NCI-H2171 treated with DMSO at 0.1 percent for 48 hours (cell line): ENCODE results near the gene PRUNE2.

ENCODE experiments used
- DNase-seq: peaks from one replicate; lab custom pipeline; 2025; lab: John Stamatoyannopoulos, UW

PRUNE2 gene

DNA sequence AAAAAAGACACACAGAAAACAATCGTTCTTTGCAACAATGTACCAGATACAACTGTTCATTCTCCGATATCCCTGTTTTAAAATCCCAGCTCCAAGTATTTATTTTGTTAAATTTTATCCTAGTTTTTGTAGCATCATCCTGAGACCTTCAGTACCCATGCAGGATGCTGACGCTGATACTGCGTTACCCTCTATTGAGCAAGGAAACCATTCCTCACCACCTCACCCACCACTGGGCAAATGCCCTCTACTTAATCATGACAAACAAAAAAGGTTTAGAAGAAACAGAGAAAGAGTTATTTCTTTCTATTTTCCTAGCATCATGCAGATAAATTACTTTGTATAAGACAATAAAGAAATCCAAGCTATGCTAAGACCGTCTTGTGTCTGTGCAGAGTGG is 277.8 kb downstream of the PRUNE2 start:
- DNase-seq = no peak

DNA sequence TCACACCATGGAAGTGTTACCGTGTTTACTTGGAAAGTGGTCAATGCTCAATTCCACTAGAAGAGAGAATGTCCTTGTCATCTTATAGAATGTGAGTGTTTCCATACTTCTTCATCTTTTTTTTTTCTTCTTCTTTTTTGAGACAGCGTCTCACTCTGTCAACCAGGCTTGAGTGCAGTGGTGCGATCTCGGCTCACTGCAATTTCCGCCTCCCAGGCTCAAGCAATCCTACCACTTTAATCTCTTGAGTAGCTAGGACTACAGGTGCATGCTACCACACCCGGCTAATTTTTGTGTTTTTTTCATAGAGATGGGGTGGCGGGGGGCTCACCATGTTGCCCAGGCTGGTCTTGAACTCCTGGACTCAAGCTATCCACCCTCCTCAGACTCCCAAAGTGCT is 278.9 kb downstream of the PRUNE2 start:
- no peak for DNase-seq

DNA sequence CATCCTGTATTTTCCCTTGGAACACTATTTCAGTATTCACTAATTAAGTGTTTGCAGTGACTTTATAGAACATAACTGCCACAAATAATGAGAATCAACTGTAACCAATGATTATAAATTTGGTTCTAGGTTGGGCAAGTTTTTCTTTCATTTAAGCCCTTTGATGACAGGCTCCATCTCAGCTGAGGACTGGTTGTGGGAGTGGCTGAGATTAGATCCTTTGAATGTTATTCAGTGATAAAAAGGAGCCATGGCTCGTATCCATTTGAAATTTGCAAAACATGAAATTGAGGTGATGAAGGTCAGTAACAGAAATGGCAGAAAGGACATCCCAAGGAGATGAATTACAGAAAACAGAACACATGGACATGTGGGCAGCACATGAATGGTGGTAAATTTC is 279.8 kb downstream of the PRUNE2 start:
- no peak for DNase-seq

DNA sequence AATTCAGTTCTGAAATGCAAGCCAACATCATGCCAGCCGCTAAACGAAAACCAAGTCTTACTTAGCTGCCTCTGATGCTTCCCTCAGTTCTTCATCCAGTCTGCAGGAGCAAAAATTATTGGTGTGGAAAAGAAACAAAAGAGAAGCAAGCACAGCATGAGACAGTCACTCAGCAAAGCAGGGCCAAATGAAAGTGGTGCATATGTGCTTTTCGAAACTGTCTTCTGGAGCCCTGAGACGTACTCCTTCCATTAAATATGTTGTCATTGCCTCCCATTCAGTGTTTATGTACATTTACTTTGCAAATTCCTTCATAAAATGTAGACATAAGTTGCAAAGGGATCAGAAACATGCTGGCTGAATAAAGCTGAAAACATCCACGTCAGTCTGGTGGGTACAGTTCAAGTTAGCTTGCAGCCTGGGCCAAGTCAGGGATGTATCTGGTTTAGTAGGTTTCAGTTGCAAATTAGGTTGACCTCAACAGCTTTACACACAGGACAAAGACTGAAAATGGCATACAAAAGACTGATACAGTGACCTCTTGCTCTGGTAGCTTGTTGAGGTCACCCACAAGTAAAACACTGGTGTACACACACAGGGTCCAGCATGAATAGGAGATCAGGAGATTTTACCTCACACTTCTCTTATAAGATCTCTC is 281.4 kb downstream of the PRUNE2 start:
- DNase-seq = no peak

DNA sequence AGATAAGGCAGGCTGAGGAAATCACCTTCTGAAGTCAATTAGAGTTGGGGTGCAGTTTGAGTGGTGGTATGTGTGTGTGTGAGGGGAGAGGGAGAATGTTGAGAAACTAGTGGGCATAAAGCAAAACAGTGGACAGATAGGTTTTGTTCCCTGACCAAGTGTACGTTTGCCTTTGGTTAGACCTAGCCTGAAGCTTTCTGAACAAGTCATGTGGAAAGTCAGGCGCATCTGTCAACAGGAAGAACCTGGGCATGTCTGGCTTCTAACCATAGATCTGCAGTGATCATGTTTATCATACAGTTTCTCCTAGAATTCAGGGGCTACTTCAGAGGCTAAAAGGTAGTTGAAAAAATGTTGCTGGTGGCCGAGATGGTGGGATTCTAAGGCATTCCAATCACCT is 284.9 kb downstream of the PRUNE2 start:
- DNase-seq = no peak

DNA sequence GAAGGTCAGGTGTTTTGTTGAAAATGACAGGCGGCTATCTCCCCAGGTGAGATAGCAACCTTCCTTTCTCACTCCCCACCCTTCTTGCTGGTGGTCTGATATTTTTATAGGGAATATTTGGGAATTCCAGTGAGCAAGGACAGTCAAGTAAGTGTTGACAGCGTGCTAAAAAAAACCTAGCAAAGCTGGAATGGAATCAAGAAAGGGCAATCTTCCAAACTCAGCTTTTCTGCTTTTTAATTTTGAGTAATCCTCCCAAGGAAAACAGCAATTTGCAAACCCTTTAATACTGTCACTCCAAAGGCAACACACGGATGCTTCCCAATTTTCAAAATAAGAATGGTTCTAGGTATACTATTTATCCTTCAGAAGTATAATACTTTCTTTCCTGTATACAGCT is 285.3 kb downstream of the PRUNE2 start:
- no peak for DNase-seq

DNA sequence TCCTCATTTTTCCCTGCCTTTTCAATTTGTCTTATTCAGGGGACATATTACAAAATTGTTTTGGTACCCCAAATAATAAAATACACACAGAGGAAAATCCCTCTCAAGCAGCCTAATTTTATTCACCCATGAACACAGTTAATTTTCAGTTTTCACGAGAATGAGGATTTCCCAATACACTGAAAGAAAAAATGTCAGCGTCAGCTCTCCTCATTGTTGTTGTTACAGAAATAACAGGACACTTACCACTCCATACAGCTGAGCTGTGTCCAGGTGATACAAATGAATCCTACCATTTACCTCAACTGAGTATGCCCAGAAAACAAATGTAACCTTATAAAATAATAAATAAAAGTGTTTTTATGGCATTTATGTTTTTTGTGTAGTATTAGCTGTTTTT is 286.3 kb downstream of the PRUNE2 start:
- DNase-seq = no peak

DNA sequence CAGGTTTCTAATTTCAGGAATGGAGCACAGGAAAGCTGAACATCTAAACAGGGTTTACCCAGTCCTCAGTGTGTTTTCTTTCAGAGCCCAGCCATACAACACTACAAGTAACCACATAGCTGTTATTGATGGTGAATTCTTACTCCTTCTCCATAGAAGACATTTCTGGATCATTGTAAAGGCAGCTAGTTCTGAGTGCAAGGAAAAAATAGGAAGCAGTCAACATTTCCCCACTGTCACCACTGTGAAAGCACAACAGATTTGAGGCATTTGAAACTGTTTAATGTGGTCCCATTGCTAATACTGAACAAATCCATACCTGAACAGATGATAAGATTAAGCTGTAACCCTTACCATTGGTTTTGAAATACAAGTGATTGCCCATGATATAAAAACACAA is 286.7 kb downstream of the PRUNE2 start:
- DNase-seq = no peak

DNA sequence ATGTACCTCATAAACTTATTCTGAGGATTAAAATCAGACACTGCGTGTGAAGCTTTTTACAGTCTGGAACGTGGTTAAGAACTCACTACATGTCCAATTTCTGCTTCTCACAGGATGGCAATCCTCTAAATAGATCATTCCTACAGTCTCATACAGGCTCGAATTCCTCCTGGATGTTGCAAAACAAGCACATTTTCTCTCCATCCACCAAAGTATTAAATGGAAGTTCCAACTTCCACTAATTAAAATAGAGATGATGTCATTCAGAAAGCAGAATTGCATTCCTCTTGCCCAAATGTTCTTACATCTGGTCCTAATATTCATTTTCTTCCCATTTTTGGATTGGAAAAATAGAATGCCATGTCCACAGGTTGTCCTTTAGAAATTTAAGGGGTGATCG is 287.2 kb downstream of the PRUNE2 start:
- DNase-seq = no peak

DNA sequence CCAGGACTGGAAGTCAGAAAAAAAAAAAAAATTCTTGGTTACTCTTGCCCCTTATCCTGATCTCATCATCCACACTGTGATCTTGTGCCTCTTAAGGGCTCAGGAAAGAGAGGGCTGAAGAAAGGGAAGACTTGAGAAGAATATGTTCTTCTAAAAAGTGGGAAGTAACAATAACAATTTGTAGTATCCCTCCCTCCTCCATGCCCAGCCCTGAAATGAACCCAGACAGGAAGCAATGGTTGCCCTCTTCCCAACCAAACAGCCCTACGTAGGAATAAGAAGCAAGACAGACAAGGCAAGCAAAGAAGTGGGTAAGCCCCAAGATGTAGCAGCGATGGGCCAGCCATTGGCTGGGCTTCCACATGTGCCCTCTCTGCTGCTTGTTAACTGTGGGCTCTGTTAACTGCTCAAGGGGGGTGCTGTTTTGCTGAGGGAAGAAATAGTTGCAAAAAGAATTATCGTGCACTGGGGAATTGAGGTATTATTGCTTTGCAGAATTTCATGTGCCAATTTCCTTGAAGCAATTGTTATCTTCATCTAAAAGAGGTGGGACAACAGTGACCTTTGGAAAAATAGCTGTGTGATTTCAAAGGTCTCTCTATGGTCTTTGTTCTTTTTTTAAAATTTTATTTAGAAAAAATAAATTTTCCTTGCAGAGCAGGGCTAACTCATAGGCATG is 288.3 kb downstream of the PRUNE2 start:
- no peak for DNase-seq

DNA sequence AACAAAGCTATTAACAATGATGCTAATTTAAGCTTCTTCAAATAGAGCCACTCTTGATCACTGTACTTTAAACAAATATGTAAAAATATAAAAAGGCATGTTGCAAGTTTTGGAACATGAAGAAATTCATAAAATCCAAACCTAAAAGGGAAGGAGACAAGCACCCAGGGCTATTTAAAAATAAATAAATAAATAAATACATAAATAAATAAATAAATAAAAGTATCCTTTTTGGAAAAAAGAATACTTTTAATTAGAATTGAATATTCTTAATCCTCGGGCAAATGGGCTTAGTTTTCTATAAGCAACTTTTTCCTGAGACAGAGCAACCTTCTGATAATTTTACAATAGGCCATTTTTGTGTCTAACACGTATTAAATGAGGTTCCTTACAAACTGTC is 289.1 kb downstream of the PRUNE2 start:
- DNase-seq = no peak

DNA sequence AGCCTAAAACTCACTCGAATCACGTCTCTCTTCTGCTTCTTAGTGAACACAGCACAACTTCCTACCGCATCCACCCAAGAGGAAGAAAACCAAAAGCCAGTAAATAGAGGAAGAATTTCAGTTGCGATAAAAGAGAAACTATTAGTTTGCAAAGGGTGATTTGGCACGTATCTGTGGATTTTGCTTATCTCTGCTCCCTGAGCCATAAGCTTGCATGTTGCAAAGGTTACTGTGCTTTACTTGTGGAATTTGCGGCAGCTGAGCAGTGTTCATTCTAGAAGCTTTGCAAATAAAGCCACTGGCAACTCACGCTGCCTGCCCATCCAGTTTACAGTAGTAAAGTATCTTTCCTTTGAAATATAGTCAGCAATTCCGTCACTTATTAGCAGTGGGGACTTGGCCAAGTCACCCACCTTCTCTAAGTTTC is 290.7 kb downstream of the PRUNE2 start:
- DNase-seq = no peak

DNA sequence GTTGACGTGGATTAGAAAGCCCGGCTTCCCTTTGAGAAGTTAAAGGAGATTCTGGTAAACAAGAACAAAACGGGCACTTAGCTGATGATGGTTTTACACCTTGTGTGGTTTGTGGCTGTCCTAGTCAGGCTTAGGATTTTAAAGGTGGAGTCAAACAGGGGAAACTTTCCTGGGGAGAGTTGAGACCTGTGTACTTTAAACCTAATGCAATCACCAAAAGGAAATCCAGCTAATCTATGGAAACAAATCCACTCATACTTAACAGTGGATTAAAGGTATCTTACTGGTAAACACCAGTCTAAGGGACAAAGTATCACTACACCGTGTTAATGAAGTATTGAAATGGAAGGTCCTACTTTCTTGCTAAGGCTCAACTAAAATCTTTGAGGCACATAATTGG is 291.9 kb downstream of the PRUNE2 start:
- no peak for DNase-seq

DNA sequence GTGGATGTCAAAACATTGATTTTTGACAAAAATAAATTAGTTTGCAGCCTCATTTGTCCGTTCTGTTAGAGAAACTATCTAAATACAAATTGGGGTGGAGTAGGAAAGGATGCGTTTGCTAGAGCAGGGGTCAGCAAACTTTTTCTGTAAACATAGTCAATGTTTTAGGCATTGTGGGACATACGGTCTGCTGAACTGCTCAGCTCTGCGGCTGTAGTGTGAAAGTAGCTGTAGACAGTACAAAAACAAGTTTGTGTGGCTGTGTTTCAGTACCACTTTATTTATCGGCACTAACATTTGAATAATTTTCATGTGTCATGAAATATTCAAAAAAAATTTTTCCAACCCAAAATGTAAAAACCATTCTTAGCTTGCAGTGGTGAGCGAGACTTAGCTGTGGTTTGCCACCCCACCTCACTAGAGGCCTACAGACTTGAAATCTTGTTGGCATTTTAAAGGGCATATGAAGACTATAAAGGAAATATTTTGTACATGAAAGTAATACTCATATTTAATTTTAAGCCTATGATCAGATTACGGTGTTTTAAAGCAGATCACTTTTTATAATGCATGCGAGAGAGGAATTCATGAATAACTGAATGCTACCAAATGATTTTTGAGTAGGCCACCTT is 292.6 kb downstream of the PRUNE2 start:
- no peak for DNase-seq

DNA sequence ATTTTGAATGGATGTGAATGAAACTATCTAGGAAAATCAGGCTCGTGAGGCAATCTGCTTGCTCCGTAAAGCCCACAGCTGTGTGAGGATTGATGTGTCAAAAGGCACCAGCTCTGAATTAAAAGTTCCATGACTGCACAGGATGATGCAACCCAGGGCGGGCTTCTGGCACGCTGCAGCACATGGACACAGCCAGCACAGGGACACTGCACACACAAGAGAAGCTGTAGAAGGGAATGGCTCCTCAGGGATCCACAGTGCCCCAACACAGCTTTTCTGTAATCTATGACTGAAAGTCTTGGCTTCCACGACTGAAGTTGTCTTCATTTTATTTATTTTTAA is 295.9 kb downstream of the PRUNE2 start:
- no peak for DNase-seq

DNA sequence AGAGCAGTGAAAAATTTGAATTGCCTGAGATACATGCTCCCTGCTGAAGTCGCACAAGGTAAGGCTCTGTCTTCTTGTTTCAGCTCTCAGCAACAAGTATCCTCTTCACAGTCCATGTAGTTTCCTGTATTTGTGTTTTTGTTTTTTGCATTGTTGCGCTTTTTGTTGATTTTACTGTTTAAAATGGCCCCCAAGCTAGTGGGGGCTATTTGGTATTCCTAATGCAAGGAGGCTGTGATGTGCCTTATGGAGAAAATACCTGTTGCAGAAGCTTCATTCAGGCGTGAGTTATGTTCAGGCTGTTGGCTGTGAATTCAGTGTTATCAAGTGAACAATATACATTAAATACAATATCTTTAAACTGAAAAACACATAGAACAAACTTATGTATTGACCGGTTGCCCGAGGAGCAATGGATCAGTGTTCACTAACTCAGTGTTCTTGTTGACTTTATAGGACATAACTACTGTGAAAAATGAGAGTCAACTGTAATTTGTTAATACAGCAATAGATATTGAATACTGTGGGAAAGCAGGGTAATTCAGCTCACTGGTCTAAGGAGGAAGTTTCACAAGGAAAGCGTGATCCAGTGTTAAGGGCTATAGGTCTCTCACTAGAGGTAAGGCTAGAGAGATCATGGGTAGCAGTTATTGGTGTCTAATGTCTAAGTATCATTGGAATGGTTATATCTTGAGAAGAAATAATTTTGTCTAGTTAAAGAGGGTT is 296.5 kb downstream of the PRUNE2 start:
- no peak for DNase-seq

DNA sequence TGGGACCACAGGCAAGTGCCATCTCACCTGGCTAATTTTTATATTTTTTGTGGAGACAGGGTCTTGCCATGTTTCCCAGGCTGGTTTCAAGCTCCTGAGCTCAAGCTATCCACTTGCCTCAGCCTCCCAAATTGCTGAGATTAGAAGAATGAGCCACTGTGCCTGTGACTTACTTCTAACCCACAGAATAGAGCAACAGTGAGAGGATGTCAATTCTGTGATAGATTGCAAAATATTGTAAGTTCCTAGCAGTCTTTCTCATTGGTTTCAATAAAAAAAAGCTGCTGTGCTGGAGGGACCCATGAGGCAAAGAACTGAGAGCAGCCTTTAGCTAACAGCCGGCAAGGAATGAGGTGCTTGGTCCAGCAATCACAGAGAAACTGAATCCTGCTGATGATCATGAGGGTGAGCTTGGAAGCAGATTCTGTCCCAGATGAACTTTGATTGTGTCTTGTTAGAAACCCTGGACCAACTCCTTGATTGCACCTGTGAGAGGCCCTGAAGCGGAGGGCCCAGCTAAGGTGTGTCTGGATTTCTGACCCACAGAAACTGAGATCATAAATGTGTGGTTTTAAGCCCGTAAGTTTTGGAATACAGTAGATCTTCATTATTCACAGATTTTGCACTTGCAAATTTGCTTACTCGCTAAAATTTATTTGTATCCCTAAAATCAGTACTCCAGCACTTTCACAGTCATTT is 297.2 kb downstream of the PRUNE2 start:
- no peak for DNase-seq

DNA sequence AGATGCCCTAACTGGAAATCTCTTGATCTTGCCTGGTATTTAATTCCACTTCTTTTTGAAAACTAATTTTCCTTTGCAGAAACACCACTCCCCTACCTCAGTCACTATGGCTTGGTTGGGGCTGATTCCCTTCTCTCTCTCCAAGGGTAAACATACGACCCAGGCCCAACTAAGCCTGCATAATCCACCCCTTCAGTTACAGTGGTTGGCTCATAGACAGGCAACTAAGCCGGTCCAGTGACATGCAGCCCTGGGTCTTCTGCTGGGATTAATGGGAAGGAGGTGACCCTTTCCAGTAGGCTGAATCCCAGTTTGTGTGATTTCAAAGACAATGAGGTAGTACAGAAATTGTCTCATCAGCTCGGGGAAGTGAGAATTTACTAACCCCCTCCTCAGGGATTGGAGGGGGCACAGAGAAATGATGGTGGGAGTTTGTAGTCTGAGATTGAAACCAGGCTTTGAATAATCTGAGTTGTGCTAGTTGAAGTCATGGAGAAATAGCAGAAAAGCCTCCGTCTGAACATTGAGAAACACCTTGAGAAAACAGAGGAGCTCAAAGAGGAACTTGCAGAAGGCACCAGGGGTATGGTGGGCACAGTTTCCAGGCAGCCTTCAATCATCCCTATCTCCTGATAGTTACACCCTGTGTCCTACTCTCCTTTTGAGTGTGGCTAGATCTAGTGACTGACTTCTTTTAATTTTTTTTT is 298.0 kb downstream of the PRUNE2 start:
- no peak for DNase-seq

DNA sequence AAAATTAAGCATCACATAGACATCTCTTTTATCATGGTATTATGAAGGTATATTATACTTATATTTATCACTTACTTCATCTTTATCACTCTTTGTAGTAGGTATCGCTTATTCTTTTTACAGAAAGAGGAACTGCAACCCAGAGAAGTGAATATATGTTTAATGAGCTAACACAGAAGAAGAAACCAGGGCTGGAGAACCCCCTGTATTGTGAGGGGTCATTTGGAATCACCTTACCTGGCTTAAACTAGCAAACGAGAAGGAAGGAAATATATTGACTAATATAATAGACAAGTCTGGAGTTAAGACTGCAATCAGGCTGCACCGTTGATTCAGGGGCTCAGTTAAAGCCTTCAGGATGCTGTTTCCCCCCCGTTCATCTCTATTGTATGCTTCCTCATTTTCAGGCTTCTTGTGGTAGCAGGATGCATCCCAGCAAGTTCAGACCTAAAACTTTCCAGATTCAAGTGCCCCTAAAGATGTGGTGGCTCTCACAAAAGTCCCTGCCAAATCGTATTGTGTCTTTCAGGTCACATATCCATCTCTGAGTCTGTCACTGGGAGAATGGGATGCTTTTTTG is 300.5 kb downstream of the PRUNE2 start:
- no peak for DNase-seq

DNA sequence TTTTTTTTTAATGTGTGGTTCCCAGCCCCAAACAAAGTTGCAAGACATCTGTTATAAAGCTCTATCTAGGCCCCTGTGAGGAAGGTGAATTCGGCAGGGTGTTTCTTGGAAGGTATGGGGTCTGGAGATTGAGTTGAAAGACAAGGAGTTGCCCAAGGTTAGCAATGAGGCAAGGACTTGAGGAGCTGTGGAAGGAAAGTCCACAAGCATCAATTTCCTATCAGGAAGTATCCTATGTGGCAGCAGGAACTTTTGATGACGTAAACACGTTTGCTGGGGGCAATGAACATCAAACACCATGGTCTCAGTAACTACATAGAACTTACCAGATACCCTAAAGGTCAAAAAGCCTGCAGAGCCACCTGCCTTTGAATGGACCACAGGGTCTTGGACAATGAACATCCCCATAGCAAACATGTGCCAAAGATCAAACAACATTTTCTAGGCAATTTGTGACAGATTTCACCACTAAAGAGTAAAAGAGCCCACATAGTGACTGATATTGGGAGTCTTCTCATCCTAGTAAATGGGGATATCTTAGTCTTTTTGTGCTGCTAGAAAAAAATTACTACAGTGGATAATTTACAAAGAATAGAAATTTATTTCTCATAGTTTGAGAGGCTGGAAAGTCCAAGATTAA is 301.9 kb downstream of the PRUNE2 start:
- no peak for DNase-seq

DNA sequence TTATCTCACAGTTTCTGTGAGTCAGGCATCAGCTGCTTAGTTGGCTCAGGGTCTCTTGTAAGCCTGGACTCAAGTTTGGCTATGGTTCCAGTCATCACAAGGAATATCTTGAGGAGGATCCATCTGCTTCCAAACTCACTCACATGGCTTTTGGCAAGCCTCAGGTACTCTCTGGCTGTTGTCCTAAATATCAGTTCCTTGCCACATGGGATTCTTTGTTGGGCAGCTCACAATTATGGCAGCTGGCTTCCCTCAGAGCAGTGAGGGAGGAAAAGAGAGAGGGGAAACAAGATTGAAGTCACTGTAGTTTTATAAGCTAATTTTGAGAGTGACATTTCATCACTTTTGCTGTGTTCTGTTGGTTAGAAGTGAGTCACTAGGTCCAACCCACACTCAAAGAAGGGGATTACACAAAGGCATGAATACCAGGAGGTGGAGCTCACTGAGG is 302.4 kb downstream of the PRUNE2 start:
- no peak for DNase-seq
